HG02973 (cell line): ENCODE measurements around the gene OSBPL8.

Experiments used
- ATAC-seq: cut with Tn5 transposase; IDR thresholded peaks from one replicate; pipeline ENCODE4 v1.9.1; 2021; ENCODE audit warnings: moderate library complexity; ENCODE audit not compliant: unreplicated experiment

OSBPL8 gene

DNA sequence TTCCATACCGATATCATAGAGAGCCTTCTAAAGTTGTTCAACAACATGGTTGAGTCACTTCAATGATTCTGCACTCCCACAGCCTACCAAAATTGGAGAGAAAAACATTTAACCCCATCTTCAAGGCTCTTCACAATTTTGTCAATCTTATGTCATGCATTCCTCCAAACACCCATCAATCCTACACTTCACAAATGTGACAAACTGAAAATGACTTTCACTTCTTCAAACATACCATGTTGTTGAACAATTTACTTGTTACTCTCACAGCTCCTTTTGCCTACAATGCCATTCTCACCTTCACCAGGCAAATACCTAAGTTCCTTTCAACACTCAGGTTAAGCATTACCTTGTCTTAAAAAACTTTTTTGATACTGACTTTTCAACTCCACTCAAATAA lies 88.0 kb downstream of the OSBPL8 start:
- ATAC-seq, result no peak

DNA sequence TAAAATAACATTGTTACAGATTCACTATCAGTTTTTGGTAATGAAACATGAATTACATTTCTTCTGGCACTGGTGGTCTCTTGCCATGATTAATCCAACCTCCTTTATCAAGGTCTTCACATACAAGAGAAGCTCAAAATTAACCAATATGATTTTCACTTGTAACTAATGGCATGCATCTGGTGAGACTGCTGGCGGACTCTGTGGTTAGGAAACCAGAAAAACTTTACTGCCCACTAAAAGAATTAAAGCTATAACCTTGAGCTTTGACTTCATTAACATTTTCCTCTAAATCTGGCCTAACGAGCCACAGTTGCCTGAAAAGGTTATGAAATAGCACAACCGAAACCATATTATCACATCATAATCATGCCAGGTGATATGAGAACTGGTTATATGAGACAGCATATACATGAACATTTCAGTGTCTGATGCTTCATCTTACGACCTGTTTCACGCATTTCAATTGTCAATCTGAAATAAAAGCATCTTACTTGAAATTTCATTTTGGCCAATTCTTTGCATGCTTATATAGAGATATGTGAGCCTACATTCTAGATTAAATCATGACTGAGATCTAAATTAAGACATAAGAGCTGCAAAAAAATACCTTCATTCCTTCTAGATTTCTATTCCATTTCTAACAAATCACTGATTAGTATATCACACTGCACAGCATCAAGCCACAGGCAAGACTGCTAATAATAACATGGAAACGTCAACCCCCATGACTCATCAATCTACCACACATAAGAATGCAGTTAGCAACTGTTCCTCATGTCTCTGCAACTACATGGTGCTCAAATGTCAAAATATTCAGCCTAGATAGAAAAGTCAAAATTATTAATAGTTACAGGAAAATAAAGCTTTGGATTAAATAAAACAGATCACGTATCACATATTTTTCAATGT lies 89.3 kb downstream of the OSBPL8 start:
- ATAC-seq, result peak; percentile 83

DNA sequence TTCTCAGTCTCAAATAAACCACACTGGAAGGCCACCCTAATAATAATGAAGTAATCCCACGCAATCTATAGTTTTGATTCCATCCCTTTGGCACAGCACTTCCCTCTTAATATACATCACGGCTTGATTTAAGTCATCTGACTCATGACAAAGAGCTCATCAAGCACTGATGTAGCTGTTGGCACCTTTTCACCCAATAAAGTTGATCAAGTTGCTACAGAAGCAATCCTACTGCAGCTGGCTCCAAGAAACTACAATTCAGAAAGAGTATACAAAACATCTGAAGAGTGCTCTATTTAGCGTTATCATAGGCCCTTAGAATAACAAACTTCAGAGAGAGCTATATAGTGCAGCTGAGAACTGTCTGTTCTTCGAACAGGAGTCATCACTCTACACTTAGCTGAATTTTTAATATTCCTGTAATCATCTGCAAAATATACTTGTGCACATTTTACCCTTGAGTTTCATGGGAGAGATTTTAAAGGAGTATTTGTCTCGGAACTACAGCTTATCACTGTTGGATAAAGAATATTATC lies 94.9 kb downstream of the OSBPL8 start:
- ATAC-seq, result no peak

DNA sequence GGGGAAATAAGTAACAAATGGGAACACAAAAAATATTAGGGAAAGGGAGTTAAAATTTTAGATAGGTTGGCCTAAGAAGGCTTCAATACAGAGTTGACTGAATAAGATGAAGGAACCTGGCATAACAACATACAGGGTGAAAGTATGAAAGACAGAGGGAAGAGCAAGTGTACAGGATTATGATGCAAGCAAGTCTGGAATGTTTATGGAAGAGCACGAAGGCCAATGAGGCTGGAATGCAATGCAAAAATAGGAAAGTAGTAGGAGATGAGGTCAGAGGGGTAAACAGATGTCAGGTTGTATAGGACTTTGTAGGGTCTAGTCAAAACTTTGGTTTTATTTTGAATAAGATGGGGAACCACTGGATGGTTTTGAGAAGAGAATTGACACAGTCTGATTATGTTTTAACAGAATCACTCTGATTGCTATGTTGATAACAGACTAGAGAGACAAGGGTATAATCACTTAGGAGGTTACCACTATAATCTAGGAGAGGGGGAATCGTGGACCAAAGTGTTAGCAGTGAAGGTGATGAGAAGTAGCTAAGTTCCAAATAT lies 96.8 kb downstream of the OSBPL8 start:
- no peak for ATAC-seq

DNA sequence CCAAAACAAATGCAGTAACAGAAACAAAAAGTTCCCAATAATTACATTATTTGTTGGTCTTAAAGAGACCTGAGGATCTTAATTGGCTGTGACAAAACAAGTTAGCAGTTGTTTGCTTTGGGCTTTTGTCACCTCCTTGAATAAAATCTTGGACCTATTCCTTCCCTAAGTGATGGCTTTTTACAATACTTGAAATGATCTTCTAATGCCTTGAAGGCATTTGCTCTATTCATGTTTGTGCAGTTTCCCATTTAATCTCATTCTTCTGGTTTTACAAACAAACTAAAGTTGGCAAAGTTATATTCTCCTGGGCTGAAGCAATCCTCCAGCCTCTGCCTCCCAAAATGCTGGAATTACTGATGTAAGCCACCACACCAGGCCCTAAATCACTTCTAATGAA lies 98.8 kb downstream of the OSBPL8 start:
- ATAC-seq, result no peak

DNA sequence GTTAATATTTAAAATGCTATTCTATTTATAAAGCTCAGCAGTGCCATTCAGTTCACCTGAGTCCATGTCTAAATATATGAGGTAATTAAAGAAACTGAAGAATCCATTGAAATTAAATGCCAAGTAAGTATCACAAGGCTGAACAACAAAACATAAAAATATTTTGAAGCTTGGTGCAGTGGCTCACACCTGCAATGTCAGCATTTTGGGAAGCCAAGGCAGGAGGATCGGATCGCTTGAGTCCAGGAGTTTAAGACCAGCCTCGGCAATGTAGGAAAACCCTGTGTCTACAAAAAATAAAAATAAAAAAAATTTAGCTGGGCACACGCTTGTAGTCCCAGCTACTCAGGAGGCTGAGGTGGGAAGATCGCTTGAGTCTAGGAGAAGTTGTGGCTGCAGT lies 101.8 kb downstream of the OSBPL8 start:
- ATAC-seq, result no peak

DNA sequence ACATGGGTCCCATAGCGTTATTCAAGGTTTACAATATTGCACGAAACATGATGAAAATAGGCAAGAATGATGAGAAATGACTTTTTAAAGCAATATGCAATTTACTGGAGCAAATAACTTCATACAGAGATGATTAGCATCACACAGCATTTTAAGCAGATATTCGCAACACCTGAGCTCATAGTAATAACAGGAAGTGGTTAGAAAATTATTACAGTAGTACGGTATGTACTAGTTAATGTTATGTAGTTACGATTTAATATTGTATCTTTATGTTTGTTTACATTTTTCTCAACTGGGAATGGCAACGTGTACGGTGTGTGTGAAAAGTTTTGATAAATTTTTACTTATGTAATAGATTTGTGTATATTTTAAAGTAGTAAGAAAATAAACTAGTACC lies 102.6 kb downstream of the OSBPL8 start:
- no peak for ATAC-seq

DNA sequence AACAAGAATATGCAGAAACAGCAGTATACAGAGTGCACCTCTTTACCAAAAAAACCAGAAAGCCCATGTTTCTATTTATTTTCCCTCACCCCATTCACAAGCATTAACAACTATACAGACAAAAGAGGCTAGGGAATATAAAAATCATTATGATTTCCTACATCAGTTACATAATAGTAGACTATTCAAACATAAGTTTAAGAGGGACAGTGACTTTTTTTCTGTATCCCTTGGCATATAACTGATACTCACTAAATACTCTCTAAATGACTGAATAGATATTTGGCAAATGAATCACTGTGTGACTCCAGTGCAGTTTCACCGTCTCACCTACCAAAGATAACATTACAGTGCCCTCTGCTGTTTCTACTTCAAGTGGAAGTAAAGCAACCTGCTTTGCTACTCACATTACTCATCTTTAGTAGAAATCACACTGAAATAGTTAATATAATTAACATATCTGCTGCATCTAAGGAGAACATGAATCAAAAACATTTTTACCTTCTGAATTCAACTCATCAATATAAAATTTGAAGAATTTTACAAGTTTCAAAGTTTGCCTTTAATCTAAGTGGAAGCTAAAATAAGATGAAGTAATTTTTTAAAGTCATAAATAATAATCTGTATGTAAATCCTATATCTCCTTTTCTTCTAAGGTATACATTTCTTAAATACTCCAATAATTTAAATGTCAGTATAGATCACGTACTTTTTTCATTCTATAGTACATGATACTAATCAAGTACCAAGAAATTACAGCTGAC lies 103.8 kb downstream of the OSBPL8 start:
- peak; percentile 98 for ATAC-seq

DNA sequence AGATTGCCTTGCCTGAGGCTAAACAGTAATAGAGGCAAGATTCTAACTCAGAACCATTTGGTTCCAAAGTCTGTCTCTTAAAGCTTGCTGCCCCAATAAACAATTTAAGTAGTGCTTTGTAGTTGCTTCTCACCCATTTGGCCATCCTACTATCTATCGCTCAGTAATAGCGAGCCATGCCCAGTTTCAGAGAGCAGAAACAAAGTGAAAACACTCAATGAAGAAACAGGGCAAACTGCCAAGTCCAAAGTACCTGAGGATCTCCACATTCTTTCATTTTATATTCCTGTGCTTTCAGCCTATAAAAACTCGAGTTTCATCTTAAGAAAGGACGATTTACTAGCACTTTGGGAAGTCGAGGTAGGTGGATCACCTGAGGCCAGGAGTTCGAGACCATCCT lies 108.0 kb downstream of the OSBPL8 start:
- no peak for ATAC-seq

DNA sequence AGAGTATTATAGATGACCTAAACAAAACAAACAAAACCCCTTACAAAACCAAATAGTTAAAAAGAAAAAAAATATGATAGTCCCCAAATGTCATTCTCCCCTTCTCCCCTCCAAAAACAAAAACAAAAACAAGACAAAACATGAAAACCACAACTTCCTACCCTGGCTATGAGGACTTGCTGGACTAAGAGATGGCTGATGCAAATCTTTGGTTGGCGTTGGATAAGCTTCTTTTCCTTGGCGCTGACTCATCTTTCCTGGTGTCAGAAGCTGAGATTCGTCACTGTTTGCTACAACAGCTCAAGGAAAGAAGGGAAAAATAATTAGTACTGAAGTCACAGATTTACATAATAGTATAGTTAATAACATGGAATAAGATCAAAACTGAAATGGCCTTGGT lies 108.9 kb downstream of the OSBPL8 start:
- no peak for ATAC-seq

DNA sequence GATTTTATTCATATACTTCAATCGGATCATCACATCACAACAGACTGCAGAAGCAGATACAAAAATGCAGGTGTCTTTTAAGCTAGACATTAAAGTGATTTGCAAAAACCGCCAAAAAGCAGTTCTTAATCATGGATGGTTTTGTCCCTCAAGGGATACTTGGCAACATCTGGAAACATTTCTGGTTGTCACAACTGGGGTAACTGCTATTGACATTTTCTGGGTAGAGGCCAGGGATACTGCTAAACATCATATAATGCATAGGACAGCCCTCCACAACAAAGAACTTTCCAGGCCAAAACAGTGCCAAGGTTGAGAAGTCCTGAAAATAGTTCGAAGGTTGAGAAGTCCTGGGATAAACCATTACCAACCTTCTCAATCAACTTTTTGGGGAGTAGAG lies 109.6 kb downstream of the OSBPL8 start:
- ATAC-seq, result no peak

DNA sequence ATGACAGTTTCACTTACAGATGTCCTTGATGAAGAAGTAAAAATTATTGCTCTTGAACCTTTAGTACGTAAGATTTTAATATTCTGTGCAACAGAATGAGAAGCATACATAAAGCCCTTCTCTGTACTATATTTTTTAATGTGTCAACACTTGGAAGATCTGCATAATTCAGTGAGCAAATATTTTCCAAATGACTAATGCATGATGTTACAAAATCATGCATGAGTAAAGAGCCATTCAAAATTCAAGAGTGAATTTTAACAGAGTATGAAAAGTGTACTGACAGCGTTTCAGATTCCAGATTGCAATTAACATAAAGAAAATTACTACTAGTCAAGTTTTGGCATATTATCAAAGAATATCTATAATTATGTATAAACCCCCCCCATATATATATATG lies 110.0 kb downstream of the OSBPL8 start:
- no peak for ATAC-seq

DNA sequence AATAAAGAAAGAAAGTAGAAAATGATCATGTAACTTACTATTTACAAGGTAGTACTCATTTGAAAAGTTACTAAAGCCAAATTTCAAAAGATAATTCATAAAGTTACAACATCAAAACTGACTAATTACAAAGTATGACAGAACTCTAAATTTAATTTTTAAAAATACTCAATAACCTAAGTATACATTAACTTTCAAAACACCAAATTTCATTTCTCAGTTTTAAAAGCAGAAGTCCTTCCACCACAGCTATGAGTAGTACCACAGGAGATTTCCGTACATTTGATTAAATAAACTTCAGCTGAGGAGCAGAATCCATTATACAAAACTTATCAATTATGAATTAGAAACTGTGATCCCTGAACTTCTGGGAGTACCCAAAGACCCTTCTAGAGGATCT lies 110.6 kb downstream of the OSBPL8 start:
- no peak for ATAC-seq

DNA sequence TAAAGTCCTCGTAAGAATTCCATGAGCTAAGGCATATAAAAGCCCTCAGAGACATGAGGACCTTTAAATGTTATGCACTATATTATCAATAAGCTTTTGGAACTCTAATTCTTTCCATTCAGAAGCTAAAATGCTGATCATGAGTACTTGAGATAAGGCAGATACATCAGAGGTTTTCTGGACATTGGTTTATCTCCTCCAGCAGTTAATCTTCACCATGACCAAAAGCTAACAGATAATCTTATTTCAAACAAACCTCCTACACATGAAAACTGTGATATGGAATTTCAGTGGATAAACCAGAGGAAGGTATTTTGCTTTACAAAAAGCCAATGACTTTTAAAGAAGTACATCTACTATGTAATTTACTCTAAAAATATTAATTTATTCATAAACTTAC lies 113.5 kb downstream of the OSBPL8 start:
- no peak for ATAC-seq

DNA sequence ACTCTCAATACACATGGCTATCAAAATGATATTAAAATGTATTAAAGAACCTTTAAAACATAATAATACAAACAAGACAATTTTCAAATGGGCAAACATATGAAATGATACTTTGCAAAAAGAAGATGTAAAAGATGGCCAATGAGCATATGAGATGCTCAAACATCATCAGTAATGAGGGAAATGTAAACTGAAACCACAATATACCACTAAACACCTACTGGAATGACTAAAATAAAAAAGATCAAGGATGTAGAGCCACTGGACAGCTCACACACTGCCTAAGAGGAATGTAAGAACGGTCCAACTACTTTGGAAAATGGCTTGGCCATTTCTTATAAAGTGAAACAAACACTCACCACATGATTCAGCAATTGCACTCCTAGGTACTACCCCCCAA lies 114.1 kb downstream of the OSBPL8 start:
- ATAC-seq, result peak; percentile 55

DNA sequence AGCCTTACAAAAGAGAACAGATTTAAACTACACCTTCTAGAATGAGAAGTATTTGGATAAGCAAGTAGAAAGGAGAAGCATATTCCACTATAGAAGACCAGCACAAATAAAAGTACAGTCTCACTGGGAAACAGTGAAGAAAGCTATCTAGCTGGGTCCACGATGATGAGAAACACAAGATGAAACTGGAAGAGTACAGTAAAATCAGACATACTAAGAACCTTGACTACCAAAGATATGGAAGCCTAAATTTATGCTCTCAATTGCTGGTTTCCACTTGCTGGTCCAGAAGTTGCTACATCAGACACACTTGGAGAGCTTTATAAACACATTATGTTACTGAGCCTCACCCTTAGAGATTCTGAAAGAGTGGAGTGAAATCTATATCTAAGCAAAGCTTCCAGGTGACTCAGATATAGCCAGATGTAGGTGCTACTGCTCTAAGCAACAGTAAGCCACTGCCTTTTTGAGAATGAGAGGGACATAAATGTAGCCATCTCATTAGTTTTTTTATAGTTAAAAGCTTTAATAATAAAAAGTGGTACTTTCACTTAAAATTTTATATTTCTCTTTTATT lies 115.1 kb downstream of the OSBPL8 start:
- no peak for ATAC-seq

DNA sequence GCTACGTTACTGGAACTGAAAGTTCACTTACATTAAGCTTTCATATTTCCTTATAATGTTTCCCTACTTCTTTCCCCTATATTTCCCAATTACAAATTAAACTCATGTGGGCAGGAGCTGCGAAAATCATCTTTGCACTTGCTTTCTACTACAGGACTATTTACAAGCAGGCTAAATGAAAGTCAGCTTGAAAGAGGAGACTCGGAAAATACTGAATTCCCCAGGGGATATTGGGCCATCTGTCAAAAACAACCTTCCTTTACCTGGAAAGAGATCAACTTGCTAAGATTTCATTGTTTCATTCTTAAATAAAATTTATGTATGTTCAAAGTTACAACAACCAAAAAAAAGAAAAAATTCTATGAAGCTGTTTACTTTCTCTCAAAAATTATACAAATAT lies 118.6 kb downstream of the OSBPL8 start:
- no peak for ATAC-seq

DNA sequence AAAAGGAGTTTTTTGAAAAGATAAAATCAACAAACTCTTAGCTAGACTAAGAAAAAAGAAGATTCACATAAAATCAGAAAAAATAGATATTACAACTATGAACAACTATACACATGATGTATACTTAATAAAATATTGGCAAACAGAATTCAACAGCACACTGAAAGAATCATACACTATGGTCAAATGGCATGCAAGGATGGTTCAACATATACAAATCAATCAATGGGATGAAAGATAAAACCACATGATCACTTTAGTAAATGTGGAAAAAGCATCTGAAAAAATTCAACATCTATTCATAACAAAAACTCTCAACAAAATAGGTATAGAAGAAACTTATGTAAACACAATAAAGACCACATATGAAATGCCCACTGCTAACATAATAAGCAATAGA lies 126.8 kb downstream of the OSBPL8 start:
- no peak for ATAC-seq

DNA sequence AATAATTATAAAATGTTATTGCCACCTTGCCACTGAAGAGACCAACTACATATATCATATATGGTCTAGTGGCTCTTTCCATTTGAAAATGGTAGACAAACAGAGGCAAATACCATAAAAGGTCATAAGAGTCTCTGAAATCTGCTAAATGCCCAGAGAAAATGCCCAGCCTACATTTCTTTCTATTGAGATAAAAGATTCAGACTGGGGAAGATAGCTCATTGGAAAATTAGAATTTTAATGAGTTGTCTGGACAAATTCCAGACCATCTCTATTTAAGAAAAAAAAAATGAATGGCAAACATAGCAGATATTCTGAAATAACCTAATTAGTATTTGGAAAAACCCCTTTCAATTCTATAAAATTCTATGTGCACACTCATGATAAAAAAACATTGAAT lies 131.5 kb downstream of the OSBPL8 start:
- no peak for ATAC-seq

DNA sequence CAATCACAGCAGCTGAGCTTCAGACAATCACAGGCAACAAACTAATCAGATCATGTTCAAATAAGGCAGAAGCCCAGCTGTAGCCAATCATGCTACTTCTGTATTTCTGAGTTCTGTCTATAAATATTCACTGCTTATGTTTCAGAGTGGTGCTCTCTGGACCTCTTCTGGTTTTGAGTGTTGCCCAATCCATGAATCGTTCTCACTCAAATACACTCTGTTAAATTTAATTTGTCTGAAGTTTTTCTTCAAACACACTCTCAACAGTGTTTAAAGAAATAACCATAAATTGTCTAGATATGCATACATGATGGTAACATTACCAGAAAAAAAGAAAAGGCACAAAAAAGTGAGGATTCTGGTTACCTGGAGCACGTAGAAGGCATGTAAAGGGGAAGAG lies 133.4 kb downstream of the OSBPL8 start:
- no peak for ATAC-seq

DNA sequence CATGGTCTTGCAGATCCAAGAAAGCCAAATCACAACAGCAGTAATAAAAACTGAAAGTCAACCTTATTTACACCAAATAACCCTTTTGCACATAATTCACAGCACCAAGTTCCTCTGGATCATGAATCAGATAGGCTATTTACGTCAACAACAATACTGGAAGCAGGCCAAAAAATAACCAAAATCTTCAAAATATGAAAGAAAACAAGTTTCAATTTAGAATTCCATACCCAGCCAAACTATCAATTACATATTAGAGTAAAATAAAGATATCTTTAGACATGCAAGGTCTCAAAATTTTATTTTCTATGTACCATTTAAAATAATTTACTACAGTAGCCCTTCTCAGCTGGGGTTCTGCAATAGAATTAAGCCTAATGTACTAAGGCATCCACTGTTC lies 134.6 kb downstream of the OSBPL8 start:
- no peak for ATAC-seq
